VCaP (cell line): ENCODE measurements around the gene GPR21.

Experiments used
- H3K27ac ChIP-seq: fragments of 450-650 bp; 2 replicates; pipeline ENCODE4 v1.5.1; 2017
- TF ChIP-seq, protein P1 (sequence below): fragments of 450-650 bp; conservative IDR thresholded peaks from 2 replicates; pipeline ENCODE4 v1.5.1; 2017; ENCODE audit warnings: mild to moderate bottlenecking, moderate library complexity

GPR21 gene

DNA sequence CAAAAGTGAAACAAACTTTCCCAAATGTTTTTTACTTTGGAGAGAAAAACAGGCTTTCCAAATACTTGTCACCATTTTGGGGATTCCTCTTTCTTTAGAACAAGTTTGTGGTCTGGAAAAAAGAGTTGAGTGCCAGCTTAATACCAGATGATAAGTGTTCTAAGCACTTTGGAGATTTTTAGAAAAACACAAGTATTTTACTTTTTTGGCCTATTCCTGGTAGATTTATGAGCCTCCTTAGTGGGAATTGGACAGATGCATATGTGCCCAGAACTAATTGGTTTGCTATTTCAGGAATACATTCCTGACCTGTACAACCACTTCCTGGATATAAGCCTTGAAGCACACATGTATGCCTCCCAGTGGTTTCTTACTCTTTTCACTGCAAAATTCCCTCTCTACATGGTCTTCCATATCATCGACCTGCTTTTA, 40.5 kb downstream of the GPR21 start:
- no peak overlapping the region for H3K27ac ChIP-seq
- TF ChIP-seq, protein P1, sequence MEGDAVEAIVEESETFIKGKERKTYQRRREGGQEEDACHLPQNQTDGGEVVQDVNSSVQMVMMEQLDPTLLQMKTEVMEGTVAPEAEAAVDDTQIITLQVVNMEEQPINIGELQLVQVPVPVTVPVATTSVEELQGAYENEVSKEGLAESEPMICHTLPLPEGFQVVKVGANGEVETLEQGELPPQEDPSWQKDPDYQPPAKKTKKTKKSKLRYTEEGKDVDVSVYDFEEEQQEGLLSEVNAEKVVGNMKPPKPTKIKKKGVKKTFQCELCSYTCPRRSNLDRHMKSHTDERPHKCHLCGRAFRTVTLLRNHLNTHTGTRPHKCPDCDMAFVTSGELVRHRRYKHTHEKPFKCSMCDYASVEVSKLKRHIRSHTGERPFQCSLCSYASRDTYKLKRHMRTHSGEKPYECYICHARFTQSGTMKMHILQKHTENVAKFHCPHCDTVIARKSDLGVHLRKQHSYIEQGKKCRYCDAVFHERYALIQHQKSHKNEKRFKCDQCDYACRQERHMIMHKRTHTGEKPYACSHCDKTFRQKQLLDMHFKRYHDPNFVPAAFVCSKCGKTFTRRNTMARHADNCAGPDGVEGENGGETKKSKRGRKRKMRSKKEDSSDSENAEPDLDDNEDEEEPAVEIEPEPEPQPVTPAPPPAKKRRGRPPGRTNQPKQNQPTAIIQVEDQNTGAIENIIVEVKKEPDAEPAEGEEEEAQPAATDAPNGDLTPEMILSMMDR: no peak

DNA sequence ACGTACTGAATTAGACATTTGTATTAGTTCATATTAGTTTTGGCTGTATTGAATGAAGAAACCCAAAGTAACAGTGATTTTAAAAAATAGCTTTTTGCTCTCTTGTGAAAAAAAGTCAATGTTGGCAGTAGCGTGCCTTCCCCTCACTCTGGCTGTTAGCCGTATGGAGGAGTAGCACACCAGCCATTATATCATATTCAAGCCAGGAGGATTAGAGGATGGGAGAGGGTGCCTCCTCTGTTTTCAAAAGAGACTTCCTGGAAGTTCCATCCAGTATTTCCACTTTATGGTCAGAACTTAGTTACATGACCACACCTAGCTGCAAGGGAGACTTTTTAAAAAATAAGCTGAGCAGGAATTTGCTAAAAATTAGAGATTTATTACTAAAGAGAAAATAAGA, 41.2 kb downstream of the GPR21 start:
- H3K27ac ChIP-seq: no peak overlapping the region
- TF ChIP-seq, protein P1: no peak

DNA sequence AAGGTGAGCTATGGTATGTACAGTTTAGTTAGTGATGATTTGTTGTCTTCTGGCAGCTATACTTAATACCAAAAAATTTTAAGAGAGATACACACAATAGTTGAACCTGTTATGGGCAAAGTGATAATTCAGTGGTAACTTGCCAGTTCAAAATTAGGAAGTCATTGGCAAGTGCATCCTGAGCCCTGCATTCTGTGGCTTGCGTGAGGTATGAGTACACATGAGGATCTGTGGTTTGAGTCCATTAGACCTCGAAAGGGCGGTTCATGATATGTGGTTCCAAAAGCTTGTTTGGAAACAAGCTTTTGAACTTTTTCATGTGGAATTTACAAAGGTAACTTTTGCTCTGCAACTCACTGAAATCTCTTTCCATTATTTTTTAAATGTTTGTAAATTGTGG, 47.0 kb downstream of the GPR21 start:
- H3K27ac ChIP-seq: no peak overlapping the region
- TF ChIP-seq, protein P1: no peak

DNA sequence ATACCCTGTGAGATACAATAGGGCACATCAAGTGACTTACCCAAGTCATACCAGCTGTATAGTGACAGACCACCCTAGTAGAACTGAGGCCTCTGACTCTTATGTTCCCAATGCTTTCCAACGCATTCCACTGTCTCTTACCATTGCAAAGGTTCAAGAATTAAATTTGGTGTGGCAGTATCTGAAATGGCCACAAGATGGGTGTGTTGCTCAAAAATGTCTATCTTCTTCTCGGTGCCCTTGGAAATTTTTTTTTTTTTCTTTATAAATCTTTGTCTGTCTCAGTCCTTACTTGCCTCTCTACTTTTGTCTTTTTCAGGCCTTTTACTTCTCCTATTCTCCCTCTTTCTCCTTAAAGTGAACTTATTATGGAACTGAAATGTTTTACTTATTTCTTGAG, 48.4 kb downstream of the GPR21 start:
- TF ChIP-seq, protein P1: peak; percentile 89
- no peak overlapping the region for H3K27ac ChIP-seq

DNA sequence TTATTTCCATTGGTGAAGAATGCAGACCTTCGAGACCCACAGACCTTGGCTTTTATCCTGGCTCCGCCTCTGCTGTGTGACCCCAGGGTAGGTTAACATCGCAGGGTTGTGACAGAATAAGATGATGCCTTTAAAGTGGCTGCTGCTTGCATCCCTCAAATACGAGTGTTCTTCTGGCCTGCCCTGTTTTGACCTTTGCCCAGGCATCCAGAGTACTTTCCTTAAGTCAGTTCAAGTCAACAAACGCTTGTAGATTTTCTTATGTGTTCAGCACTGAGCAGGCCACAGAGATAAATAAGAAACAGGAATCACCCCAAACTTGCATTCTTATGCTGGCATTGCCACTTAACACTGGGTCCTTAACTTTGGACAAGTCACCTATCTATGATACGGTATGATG, 50.2 kb downstream of the GPR21 start:
- TF ChIP-seq, protein P1: no peak
- no peak overlapping the region for H3K27ac ChIP-seq

DNA sequence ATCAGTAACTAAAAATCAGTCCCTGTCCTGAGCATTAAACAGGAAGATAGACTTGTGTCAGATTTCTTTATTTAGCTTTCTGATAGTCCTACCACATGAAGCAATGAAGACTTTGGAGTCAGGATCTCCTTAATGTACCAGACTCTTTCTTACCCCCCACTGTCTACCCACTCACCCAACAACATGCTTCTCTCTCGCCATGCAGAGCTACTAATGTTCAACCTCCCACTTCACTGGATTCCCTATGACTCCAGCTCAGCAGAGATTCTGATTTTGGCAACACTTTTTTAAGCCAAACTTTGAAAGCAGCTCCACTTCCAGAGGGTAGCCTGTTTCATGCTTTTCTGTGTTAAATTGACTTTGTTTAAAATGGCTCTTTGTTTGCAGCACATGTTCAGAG, 50.8 kb downstream of the GPR21 start:
- TF ChIP-seq, protein P1: no peak
- peak overlapping the region; percentile 27 for H3K27ac ChIP-seq
